Right atrium auricular region (tissue), 2 donors: ENCODE measurements around the gene WWC2. TPM values are rescaled to one million over a fixed set of nuclear protein-coding genes. Genes with fewer than 3 reads are reported as not detected.

ENCODE experiments used
- DNase-seq: peaks from one replicate; pipeline ENCODE4 v3.0.0-alpha.2; 2019; ENCODE audit warnings: low spot score
- H3K27ac ChIP-seq, 2 donors: fragments of 200-600 bp; sonication (generic); 1 replicate in 1 of 2; 2 replicates in 1 of 2; pipeline ENCODE4 v1.5.1; 2016 to 2019
- H3K27me3 ChIP-seq, 2 donors: fragments of 200-600 bp; sonication (generic); one replicate each; pipeline versions ENCODE4 v1.5.1 to v1.6.0; 2017 to 2019
- H3K36me3 ChIP-seq: fragments of 200-600 bp; sonication (generic); one replicate; pipeline ENCODE4 v1.5.1; 2016
- H3K4me1 ChIP-seq, 2 donors: fragments of 200-600 bp; sonication (generic); one replicate each; pipeline versions ENCODE4 v1.5.1 to v1.6.0; 2017 to 2019
- H3K4me3 ChIP-seq, 2 donors: fragments of 200-600 bp; sonication (generic); 1 replicate in 1 of 2; 2 replicates in 1 of 2; pipeline ENCODE4 v1.5.1; 2017 to 2019; ENCODE audit warnings: mild to moderate bottlenecking in 1 of 2, moderate library complexity in 1 of 2
- H3K9me3 ChIP-seq, 2 donors: fragments of 200-600 bp; sonication (generic); one replicate each; pipeline ENCODE4 v1.5.1; 2019
- total RNA-seq, 2 donors: library from RNA; depleted of rRNA; stranded (reverse); fragments of >200 nt; gene quantifications; one replicate each; pipeline ENCODE4 v1.1.0, GENCODE V29; 2016
- TF ChIP-seq, protein P1 (sequence below), 2 donors: fragments of 200-600 bp; sonication (generic); IDR thresholded peaks; one replicate each; pipeline ENCODE4 v1.5.1; 2019; ENCODE audit warnings: antibody characterized with exemption in 2 of 2

Gene WWC2
- total RNA-seq, 2 donors from 2014 or later, result 22.4 to 22.7 TPM

DNA sequence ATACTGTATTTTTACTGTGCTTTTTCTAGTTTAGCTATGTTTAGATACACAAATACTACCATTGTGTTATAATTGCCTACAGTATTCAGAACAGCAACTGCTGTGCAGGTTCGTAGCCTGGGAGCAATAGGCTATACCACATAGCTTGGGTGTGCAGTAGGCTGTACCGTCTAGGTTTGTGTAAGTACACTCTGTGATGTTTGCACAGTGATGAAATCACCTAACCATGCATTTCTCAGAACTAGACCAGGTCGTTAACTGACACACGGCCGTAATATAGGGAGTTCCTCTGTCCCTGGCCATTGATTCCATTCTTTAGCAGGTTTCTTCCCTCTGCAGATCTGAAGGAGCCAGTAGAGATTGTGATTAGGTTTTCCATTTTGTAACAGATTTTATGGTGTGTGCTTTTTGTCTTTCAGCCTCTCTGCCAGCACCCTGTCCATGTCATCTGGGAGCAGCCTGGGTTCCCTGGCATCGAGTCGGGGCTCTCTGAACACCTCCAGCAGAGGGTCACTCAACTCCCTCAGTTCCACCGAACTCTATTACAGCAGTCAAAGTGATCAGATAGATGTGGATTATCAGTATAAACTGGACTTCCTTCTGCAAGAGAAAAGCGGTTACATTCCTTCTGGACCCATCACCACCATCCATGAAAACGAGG is 161.6 kb downstream of the WWC2 start:
- Histone ChIP-seq H3K27me3 (no peaks in the 10 kb centered on the region), H3K4me1 (peaks cover 0 to 13% of the 10 kb centered on the region in 2 donors), H3K36me3 (peaks cover 16% of the 10 kb centered on the region), H3K9me3 (no peaks in the 10 kb centered on the region), H3K4me3 (no peak overlapping the region), H3K27ac (no peak overlapping the region)
- no peak for DNase-seq
- TF ChIP-seq, protein P1, sequence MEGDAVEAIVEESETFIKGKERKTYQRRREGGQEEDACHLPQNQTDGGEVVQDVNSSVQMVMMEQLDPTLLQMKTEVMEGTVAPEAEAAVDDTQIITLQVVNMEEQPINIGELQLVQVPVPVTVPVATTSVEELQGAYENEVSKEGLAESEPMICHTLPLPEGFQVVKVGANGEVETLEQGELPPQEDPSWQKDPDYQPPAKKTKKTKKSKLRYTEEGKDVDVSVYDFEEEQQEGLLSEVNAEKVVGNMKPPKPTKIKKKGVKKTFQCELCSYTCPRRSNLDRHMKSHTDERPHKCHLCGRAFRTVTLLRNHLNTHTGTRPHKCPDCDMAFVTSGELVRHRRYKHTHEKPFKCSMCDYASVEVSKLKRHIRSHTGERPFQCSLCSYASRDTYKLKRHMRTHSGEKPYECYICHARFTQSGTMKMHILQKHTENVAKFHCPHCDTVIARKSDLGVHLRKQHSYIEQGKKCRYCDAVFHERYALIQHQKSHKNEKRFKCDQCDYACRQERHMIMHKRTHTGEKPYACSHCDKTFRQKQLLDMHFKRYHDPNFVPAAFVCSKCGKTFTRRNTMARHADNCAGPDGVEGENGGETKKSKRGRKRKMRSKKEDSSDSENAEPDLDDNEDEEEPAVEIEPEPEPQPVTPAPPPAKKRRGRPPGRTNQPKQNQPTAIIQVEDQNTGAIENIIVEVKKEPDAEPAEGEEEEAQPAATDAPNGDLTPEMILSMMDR (IDR thresholded peaks at IDR 0.05), result no peak

DNA sequence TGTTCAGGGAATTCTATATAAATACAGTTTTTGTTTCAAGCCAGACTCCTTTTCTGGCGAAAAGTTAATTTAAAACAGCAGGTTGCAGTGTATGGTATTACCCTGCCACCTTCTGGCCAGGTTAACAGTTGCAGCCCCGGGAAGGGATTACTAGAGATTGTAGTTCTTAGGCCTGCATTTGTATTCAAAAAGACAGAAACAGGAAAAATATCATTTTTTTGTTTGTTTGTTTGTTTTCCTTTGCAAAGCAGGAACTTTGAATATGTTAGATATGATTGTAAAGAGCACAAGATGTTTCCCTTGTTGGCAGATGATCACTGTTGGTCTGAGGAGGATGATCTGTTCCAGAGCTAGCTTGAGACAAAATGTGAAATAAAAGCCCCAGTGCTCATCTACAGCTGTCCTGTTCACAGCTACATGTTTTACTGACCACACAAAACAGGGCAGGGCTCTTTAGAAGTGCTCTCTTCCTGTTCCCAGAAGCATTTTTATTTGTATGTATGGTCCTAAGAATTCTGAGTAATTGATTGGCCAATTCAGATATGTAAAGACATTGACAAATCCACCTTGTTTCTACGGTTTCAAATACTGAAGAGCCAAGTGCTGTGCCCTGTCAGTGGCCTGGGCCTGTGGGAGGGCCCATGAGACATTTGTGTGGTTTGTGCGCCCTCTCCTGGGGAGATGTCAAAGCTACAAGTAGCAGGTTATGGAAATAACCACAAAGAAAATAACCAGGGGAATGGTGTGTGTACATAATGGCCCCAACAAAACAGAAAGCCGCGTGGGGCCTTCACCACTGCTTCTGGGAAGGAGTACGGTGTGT is 163.1 kb downstream of the WWC2 start:
- Histone ChIP-seq H3K27ac (peak overlapping the region in 1 of 2 donors; percentile 45), H3K36me3 (peaks cover 29% of the 10 kb centered on the region), H3K4me1 (peaks cover 0 to 5% of the 10 kb centered on the region in 2 donors)

DNA sequence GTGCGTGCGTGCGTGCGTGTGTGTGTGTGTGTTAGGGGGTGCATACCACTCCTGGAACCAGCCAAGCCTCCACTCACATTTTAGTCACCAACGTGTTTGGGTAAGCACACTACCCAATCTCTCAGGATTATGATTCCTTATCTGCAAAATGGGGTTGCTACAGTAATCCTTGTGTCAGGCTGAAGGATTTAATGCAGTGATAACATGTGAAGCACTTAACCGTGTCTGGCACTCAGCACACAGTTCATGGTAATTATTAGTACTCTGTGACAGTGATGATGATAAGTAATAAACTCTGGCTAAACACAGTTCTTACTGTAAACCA is 163.7 kb downstream of the WWC2 start:
- H3K4me1 ChIP-seq, result peaks cover 0 to 5% of the 10 kb centered on the region in 2 donors
- H3K4me3 ChIP-seq, result no peak overlapping the region
- no peak overlapping the region for H3K27ac ChIP-seq
- TF ChIP-seq, protein P1 (IDR thresholded peaks at IDR 0.05), result no peak
- peaks cover 34% of the 10 kb centered on the region for H3K36me3 ChIP-seq
- no peaks in the 10 kb centered on the region for H3K27me3 ChIP-seq
- DNase-seq, result no peak
- no peaks in the 10 kb centered on the region for H3K9me3 ChIP-seq

More for the DNA sequence above, 163.1 kb downstream of the WWC2 start:
- no peaks in the 10 kb centered on the region for H3K27me3 ChIP-seq
- H3K9me3 ChIP-seq, result no peaks in the 10 kb centered on the region
- TF ChIP-seq, protein P1 (IDR thresholded peaks at IDR 0.05), result peak; percentile 68 to 77
- DNase-seq, result peak; percentile 85
- H3K4me3 ChIP-seq, result no peak overlapping the region

DNA sequence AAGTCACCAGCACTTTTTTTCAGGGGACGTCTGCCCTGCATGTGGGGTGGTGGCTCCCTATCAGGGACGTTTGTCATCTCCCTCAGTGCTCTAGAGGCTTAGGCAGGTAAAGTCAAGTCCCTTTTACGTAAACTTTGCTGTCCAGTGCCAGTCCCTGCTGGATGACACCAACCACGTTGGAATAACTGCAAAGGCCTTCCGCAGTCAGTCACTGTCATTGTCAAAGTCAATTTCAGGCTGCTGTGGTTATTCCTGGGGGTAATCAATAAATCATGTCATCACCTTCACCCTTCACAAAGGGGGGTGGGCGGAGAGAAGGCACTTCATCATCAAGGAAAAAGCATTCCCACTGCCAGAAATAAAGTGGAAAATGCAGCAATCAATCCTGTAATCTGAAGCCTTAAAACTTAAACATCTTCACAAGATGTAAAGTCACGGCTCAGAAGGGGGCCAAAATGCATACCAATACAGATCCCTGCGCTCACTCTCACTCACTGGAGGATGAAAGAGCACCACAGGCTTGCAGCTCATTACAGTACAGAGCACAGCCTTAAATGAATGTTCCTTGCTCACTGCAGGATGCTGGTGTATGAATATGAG is 164.8 kb downstream of the WWC2 start:
- TF ChIP-seq, protein P1 (IDR thresholded peaks at IDR 0.05), result no peak
- peaks cover 43% of the 10 kb centered on the region for H3K36me3 ChIP-seq

DNA sequence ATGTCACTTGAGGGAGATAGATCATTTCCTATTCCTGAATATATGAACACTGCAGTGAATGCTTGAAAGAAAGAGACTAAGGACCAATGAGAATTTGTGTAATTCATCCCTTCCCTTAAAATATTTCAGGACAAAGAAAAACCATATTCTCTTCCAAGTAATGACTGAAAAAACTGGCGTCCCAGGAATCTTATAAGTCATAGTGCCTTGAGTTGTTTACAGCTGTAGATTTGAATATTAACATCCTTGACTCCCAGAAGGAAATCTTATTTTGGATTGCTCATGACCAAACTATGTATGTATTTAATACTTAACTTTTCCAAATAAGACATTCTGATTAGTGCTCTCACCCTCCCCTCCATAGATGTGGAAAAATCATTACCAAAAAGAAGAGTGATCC is 165.6 kb downstream of the WWC2 start:
- no peak for DNase-seq
- Histone ChIP-seq H3K9me3 (no peaks in the 10 kb centered on the region), H3K36me3 (peaks cover 51% of the 10 kb centered on the region), H3K27me3 (no peaks in the 10 kb centered on the region), H3K4me3 (no peak overlapping the region), H3K4me1 (peaks cover 0 to 5% of the 10 kb centered on the region in 2 donors), H3K27ac (no peak overlapping the region)
- TF ChIP-seq, protein P1 (IDR thresholded peaks at IDR 0.05), result no peak

More for the DNA sequence above, 164.8 kb downstream of the WWC2 start:
- Histone ChIP-seq H3K4me3 (no peak overlapping the region), H3K27me3 (no peaks in the 10 kb centered on the region), H3K27ac (no peak overlapping the region), H3K9me3 (no peaks in the 10 kb centered on the region), H3K4me1 (peaks cover 0 to 5% of the 10 kb centered on the region in 2 donors)
- DNase-seq, result no peak
